Measurements from ENCODE around the gene AIM2. TPM values are rescaled to one million over a fixed set of nuclear protein-coding genes. Genes with fewer than 3 reads are reported as not detected.

AIM2 gene
- total and polyA plus RNA-seq, 2 of the 13 experiments (the other 11 are each of a cell fraction or from before 2014, with no cell fraction given) = not detected

- Histone ChIP-seq H3K27ac (ENCODE audit: extremely low read length, insufficient read depth, low read length) (no peak overlapping the region), H3K27me3 (ENCODE audit: control insufficient read depth in 1 of 2, insufficient read depth in 2 of 2, low read length in 2 of 2) (no peaks in the 10 kb centered on the region), H3K4me3 (replicated peaks in 1 of 3; ENCODE audit: insufficient read depth in 1 of 3, low read depth in 2 of 3, low read length in 3 of 3) (no peak overlapping the region), H3K9ac (ENCODE audit: insufficient read depth, low read depth, low read length) (no peak overlapping the region), H4K20me1 (ENCODE audit: insufficient read depth, low read length) (no peaks in the 10 kb centered on the region), H3K79me2 (ENCODE audit: insufficient read depth, low read length) (no peaks in the 10 kb centered on the region), H3K4me2 (ENCODE audit: low read depth, low read length) (no peak overlapping the region), H3K9me3 (ENCODE audit: low read length) (no peaks in the 10 kb centered on the region), H3K4me1 (ENCODE audit: insufficient read depth, low read length) (no peaks in the 10 kb centered on the region), H2AFZ (ENCODE audit: low read length) (no peak overlapping the region), H3K36me3 (replicated peaks in 1 of 2; ENCODE audit: control insufficient read depth in 1 of 2, insufficient read depth in 2 of 2, low read length in 2 of 2) (no peaks in the 10 kb centered on the region)
- POLR2A ChIA-PET = no interaction called here
- FAIRE-seq (no peak), ATAC-seq (no peak), DNase-seq (ENCODE audit: low spot score) (no peak)
- intact Hi-C loops (cut with micrococcal nuclease; ENCODE audit: unreplicated experiment) = no loop called here
- BruUV-seq (replicated peaks) = no TSS peak
- CTCF ChIA-PET (ENCODE audit: low intra/inter-chr PET ratio, low total read pairs) = no interaction called here
- in situ Hi-C loops (cut with HindIII; ENCODE audit: extremely low pct_ligation_motif_present, low pct_unique_long_range_greater_than_20kb) = no loop called here
- 11% methylated on average over 5 of the region's 5 CpGs for WGBS (ENCODE audit: low lambda C conversion rate)
- TF ChIP-seq ZBTB4 (CRISPR knock-in tag; IDR thresholded peaks at IDR 0.05; ENCODE audit: borderline replicate concordance) (no peak), ZNF281 (CRISPR knock-in tag; IDR thresholded peaks at IDR 0.05; ENCODE audit: borderline replicate concordance) (no peak), DBP (CRISPR knock-in tag; IDR thresholded peaks at IDR 0.05; ENCODE audit: not compliant biosample characterization) (no peak), ZNF329 (CRISPR knock-in tag; IDR thresholded peaks at IDR 0.05; ENCODE audit: low read depth) (no peak), ADNP (CRISPR knock-in tag; IDR thresholded peaks at IDR 0.05) (no peak), ZBTB44 (CRISPR knock-in tag; IDR thresholded peaks at IDR 0.05) (no peak), KLF13 (CRISPR knock-in tag; IDR thresholded peaks at IDR 0.05) (no peak), BRF2 (CRISPR knock-in tag; IDR thresholded peaks at IDR 0.05) (no peak), BORCS8-MEF2B (CRISPR knock-in tag; IDR thresholded peaks at IDR 0.05) (no peak), GRHL1 (CRISPR knock-in tag; conservative IDR thresholded peaks at IDR 0.05) (no peak), TFAP4 (IDR thresholded peaks at IDR 0.05; ENCODE audit: borderline replicate concordance, low read depth) (no peak)
Observed at GRCh38 chr1:159055181-159055641, 21.4 kb downstream of the AIM2 start.
